HG03045 (cell line): ENCODE data around the gene MAGI3.
"Not testable (repeated sequence)": the region's sequence is repeated elsewhere in the genome, so short reads cannot be mapped to it uniquely, and the experiment has no call there.

Experiments
- ATAC-seq: cut with Tn5 transposase; IDR thresholded peaks from one replicate; pipeline ENCODE4 v1.9.1; 2021; ENCODE audit warnings: mild to moderate bottlenecking, moderate library complexity; ENCODE audit not compliant: unreplicated experiment

Gene MAGI3

GRCh38 chr1:113557187-113557586 is 166.9 kb downstream of the MAGI3 start:
- no peak for ATAC-seq

- no peak for ATAC-seq
Measured at GRCh38 chr1:113565621-113566020, 175.3 kb downstream of the MAGI3 start.

- ATAC-seq, result no peak
Measured at GRCh38 chr1:113567427-113567826, 177.1 kb downstream of the MAGI3 start.

GRCh38 chr1:113575744-113576260 is 185.5 kb downstream of the MAGI3 start:
- not testable (repeated sequence) for ATAC-seq

GRCh38 chr1:113576271-113576670 is 186.0 kb downstream of the MAGI3 start:
- no peak for ATAC-seq

- no peak for ATAC-seq
Measured at GRCh38 chr1:113579256-113580018, 189.1 kb downstream of the MAGI3 start.

- no peak for ATAC-seq
Measured at GRCh38 chr1:113581323-113581722, 191.0 kb downstream of the MAGI3 start.

GRCh38 chr1:113582084-113582483 is 191.8 kb downstream of the MAGI3 start:
- no peak for ATAC-seq

GRCh38 chr1:113587475-113587874 is 197.2 kb downstream of the MAGI3 start:
- ATAC-seq, result no peak

- no peak for ATAC-seq
Measured at GRCh38 chr1:113592230-113592629, 201.9 kb downstream of the MAGI3 start.

- ATAC-seq, result no peak
Measured at GRCh38 chr1:113593550-113594297, 203.4 kb downstream of the MAGI3 start.

GRCh38 chr1:113604466-113604865 is 214.2 kb downstream of the MAGI3 start:
- ATAC-seq, result not testable (repeated sequence)

GRCh38 chr1:113605146-113605545 is 214.8 kb downstream of the MAGI3 start:
- no peak for ATAC-seq

- no peak for ATAC-seq
Measured at GRCh38 chr1:113608399-113608798, 218.1 kb downstream of the MAGI3 start.

GRCh38 chr1:113610372-113610771 is 220.1 kb downstream of the MAGI3 start:
- ATAC-seq, result no peak

GRCh38 chr1:113615425-113615824 is 225.1 kb downstream of the MAGI3 start:
- no peak for ATAC-seq

- no peak for ATAC-seq
Measured at GRCh38 chr1:113616156-113616555, 225.8 kb downstream of the MAGI3 start.

- ATAC-seq, result no peak
Measured at GRCh38 chr1:113617438-113618141, 227.3 kb downstream of the MAGI3 start.

GRCh38 chr1:113628997-113629396 is 238.7 kb downstream of the MAGI3 start:
- ATAC-seq, result no peak

- ATAC-seq, result no peak
Measured at GRCh38 chr1:113630340-113631327, 240.3 kb downstream of the MAGI3 start.
